EH (cell line): ENCODE measurements around the gene UGT1A1.

Experiments
- DNase-seq: peaks from one replicate; pipeline ENCODE4 v3.0.0-alpha.2; 2015; ENCODE audit warnings: low read depth

UGT1A1 gene

DNA sequence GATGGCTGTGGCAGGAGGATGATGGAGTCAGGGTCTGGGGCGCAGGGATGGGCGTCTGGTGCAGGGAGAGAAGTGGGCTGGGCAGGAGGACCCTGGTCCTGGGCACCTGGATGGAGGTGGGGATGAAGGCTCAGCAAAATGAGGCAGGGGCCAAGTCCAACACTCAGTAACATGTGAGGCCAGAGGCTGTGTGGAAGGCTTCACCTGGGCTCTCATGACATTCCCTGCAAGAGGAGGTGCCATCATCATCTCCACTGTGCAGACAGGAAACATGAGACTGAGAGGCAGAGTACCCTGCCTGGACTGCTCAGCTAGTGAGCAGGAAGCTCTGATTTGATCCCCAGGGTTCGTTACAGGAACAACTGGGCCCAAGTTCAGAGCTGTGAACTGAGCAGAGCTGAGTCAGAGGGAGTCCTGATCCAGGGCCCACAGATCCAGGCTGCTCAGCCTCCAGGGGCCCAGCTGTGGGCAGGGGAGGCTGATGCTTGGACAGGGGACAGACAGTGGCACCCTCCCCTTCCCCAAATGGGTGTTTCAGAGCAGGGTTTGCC lies 57.4 kb downstream of the UGT1A1 start:
- DNase-seq = peak; percentile 40

DNA sequence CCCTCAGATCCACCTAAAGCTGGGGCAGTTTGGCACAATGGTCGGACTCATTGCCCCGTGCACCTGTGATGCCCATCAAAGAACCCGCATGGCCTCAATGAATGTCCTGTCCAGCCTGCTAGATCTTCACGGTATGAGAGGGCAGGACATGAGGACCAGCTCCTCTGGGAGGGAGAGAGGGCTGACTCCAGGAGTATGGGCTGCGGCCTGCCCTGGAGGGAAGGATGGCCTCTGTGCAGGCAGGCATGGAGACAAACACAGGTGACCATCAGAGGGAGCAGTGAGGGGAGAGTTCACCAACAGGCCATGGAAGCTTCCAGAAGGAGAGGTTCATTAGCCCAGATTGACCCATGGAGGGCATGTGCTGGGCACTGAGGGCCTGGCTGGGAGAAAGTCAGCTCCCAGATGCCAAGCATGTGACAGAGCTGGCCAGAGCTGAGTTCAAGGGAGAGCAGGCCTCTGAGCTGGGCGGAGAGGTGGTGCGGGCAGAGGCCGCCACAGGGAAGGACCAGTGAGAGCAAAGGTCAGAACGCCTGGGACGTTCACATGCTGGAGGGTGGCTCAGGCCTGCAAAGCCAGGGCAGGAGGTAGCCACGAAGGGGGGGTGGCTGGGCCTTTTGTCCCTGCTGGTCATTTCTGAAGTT lies 58.0 kb downstream of the UGT1A1 start:
- no peak for DNase-seq

DNA sequence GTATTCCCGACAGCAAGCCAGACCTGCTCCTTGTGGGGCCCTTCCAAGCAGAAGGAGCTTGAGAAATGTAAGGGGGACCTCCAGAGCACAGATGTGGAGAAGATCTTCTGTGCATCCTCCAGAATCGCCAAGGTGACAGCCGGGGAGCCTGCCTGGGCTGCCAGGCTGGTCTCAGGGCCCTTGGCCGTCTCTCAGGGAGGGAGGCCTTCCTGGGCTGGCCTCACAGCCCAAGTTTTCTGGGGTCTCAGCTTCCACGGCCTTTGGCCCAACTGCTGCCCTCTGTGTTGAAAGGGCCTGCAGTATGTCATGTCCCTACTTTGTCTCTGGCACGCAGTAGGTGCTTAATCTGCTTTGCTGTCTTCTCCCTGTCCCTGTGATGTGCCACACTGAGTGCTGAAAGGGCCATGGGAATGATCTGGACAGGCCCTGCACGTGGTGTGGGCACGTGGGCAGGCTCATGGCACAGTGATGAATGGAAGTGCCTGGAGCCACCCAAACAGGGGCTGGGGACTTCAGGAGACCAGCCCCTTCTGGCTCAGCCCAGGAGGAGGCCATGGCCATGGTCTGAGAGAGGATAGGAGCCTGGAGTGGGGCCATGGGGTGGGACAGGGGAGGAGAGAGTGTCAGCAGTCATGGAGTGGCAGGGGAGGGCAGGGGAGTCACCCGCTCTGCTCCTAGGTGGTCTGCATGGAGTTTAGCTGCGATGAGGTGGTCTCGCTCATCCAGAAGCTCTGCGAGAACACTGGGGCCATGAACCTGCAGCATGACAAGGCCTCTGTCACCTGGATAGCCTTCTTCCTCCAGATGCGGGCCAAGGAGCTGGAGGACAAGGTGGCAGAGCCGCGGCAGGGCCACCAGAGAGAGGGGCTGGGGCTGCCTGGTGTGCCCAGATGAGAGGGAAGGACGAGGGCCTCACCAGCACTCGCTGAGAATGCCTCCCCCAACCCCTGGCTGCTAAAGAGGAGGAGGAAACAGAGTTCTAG lies 58.9 kb downstream of the UGT1A1 start:
- no peak for DNase-seq

DNA sequence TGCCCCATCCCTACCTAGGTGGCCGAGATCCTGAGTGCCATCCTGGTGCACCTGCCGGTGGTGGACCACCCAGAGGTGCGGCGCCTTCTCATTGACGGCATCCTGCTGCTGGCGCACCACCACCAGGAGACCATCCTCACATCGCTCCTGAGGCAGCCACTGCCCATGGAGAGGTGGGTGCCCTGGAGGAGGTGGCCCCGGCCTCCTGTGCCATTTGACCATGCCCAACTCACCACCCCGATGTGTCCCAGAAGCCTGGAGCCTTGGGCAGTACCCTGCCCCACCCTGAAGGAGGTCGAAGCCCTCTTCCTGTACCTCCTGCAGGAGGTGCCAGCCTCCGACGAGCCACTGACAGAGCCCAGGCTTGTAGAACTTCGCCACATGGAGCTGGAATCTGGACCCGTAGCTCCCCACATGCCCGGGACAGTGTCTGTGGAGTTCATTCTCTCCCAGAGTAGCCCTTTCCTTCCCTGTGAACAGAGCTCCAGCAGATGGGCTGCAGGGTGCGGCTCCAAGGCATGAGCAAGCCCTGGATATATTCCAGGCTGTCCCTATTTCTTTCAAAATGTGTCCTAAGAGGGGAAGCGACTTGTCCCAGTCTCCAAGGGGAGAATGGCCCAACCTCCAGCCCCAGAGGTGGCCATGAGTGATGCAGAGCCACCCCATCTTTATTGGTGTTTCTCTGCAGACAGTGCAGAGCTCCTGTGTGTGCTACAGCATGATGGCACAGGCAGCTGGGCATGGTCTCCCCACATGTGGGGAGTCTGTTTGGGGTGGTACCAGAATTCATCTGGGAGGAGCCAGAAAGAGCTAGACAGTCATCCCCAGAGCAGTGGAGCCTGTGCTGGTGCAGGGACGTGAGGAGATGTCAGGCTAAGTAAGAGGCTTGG lies 60.1 kb downstream of the UGT1A1 start:
- no peak for DNase-seq

DNA sequence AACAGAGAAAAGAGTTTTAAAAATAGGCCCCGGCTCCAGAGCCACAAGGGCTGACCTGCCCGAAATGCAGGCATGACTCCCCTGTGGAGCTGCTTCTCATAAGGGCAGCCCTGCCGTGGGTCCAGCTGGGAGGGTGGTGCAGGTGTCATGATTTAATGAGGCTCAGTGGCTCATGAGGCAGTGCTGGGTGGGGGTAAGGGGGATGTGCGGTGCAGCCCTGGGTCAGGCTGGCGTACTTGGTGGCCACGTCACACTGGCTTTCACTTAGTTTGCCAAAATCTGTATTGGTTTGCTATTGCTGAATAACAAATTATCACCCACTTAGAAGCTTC lies 60.7 kb downstream of the UGT1A1 start:
- no peak for DNase-seq

DNA sequence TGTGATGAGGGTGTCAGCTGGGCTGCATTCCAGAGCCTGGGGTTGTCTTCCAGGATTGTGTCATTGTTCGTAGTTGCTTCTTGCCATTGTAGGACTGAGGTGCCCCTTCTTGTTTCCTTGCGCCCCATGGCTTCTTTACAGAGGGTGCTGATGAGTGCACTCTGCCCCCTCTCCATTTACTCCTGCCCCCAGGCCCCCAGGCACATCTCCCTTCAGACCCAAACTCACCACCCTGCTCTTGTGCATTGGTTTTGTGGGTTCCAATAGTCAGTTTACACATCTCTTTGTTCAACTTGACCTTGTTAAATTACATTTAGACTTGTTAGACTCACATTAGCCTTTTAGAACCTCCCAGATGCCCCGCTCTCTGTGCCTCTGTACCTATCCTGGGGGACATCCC lies 61.1 kb downstream of the UGT1A1 start:
- no peak for DNase-seq

DNA sequence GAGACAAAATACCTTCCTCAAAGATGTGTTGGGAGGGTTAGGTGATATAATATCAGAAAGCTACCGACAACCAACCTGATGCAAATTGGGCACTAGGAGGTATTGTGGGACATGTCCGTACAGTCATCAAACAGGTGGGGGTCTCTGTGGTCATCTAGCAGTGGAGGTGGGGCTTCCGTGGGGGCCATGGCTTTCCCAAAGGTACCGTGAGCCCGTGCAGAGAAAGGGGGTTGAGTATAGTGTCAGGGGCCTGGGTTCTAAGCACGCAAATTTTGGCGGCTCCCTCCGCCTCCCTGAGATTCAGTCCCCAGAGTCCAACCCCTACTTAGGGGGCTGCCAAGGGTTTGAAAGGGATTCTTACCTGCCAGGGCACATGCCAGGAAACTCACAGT lies 61.6 kb downstream of the UGT1A1 start:
- no peak for DNase-seq

DNA sequence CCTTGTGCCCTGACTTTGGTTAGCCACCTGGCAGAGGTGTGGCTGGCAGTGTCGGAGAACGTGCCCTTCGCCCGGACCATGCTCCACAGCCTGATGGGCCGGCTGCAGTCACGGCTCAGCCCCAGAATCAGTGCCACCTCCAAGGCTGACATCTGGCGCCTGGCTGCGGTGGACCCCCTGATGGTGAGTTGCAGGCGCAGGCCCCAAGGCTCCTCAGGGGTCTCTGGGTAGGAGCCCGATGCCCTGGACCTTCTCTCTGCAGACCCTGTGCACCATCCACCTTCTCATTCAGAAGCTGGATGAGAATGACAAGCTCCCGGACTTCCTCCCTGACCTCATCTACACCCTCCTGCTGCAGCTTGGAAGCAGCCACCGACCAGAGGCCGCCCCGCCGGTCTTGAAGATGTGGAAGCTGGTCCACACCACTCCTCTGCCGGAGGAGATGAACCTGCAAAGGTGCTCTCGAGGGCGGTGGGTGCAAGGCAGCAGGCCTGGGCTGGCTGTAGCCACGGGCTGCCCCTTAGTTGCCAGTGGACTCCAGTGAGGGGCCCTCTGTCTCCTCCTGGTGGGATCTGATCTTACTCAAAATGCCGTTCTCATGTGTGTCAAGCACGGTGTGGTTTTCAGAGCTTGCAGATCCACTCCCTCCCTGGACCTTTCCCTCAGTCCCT lies 62.2 kb downstream of the UGT1A1 start:
- no peak for DNase-seq
